NCI-H524 (cell line): ENCODE measurements around the gene MTM1.

ENCODE experiments used
- DNase-seq, 2 experiments: peaks; one replicate each; lab custom pipeline; 2025; lab: John Stamatoyannopoulos, UW

The MTM1 gene

DNA sequence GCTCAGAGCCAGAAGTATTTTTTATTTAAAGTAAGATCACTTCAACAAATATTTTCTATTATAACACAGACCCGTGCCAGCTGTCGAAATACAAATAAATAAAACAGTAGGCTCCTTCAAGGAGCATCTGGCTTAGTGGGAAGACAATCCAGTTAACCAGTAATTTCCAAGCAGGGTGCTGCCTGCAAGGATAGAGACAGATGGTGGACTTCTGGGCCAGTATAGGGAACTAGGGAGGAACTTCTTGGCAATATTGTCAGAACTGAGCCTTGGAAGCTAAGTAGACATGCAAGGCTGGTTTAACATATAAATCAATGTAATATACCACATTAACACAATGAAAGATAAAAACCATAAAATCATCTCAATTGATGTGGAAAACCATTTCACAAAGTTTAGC lies 107.8 kb downstream of the MTM1 start:
- DNase-seq: peak; percentile 72 to 89

DNA sequence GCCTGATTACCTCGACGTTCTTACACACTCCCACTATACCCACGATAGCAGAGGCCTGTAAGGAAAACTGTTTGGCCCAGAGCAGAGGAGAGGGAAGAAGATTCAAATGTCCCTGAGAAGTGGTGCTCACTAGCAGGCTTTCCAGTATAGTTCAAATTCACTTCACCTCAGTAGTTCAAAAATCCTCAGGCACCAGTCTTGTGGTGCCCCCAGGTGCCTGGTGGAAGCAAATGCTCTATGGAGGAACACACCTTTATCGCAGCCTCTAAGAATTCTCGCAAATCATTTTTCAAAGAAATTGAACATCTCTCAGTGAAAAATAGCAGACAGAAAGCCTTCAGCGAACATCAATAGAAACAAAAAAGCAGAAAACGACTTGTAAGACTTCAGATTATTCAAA lies 112.6 kb downstream of the MTM1 start:
- DNase-seq: peak in 1 of 2 experiments; percentile 68

DNA sequence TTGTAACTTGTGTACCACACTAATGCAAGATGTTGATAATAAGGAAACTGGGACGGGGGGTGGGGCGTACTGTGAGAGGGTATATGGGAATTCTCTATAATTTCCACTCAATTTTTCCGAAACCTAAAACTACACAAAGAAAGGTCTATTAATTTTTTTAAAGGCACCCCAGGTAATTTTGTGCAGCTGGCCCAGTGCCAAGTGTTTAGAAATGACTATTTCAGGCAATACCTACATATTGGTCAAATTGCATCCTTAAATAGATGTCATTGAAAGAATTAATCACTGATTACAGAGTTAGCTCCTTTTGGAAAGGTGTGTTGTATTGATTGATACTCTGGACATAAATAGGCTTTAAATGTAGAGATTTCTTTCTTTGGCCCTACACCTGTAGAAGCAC lies 114.7 kb downstream of the MTM1 start:
- DNase-seq: no peak

DNA sequence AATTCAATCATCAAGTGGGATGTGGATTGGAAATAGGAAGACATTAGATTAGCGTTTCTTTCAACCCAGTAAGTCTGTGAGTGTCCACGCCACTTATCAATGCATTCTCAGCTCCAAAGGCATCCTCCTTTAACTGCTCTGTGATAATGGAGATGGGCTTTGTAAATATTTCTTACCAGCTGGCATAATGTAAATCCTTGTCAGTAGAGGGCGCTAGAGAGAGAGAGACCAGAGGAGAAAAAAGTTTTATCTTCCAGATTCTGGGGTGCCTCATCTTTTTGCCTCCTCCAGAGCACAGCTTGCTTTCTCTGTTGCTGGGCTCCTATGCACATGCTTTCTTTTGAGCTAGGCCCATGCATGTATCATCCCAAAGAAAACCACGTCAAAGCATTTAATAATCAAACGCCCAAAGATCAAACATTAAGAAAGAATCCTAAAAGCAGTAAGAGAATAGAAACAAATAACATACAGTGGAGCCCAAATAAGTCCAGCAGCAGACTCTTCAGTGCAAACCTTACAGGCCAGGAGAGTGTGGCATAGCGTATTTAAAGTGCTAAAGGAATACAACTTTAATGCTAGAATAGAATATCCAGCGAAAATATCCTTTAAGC lies 115.2 kb downstream of the MTM1 start:
- DNase-seq: peak; percentile 17 to 52

DNA sequence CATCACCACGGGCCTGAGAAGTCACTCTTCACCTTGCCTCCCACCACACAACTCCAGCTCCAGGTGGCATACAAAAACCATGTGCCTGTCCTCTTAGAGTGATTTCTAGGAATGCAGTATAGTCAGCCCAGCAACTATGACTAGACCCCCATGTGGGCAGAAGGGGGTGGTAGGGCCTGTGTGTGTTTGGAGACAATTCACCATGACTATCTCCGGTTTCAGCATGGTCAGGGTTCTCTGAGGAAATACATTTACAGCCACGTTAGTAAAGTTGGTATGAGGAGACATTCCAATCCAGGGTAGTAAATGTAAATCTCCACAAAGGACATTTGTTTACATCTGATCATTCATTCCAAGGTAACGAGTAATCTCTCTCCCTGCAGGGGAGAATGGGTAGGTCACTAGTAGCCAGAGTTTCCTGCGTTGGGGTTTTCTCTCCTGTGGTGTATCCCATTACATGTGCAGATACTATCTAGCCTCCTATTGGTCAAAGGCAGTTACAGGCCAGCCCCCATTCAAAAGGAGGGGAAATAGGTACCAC lies 120.6 kb downstream of the MTM1 start:
- DNase-seq: no peak

GRCh38 chrX:150690126-150690525 lies 121.7 kb downstream of the MTM1 start:
- DNase-seq: no peak

DNA sequence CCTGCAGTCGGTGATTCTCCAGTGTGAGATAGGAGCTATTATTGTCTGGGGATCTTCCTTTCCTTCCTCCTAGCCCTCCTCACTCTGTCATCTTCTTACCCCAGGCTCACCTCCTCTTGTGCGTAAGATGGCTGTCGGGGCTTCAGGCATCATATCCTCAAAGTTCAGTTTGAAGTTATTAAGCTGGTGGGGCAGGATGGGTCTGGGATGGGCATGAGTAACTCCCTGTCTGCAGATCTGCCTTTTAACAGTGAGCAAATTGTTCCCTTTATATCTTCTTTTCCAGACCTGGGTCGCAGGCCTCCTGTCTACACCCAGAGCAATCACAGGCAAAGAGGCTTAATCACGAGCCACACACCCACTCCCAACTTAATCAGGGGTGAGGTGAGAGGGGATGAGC lies 123.9 kb downstream of the MTM1 start:
- peak in 1 of 2 experiments; percentile 50 for DNase-seq

DNA sequence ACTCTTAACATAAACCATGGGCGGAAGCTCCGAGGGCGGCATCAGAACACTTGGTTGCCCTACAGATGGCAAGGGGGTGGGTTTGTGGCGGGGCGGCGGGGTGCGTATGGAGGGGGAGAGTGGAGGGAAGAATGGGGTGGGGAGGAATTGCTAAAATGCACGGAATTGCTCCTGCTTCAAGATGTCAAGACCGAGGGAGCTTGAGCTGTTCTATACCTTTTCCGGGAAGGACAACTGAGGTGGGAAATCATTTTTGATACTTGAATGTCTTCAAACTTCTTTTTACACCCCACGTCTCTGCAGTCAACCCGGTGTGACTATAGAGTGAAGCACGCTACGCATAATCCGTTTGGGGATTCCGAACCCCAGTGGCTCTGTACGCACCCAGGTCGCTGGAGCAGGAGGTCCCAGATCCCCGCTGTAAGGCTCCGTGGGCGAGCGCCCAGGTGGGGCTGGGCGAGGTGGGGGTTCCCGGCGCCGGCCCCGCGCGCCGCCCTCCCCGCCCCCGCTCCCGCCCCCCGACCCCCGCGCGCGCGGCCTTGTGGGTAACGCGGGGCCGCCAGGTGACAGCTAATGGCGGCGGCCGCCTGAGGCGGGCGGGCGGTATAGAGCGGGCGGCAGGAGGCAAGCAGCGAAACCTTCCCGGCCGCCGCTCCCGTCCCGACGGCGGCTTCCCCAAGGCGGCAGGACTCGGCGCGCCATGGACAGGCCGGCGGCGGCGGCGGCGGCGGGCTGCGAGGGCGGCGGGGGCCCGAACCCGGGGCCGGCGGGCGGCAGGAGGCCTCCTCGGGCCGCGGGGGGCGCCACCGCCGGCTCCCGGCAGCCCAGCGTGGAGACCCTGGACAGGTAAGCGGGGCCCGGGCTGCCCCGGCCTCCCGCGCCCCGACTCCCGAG lies 124.7 kb downstream of the MTM1 start, which contains the start of gene MTMR1:
Gene MTMR1, plus strand, starts transcription at position 566 of the 894 bp plus-strand sequence. Its CDS starts 135 bp downstream, at position 701.
- DNase-seq: peak; percentile 34 to 52

DNA sequence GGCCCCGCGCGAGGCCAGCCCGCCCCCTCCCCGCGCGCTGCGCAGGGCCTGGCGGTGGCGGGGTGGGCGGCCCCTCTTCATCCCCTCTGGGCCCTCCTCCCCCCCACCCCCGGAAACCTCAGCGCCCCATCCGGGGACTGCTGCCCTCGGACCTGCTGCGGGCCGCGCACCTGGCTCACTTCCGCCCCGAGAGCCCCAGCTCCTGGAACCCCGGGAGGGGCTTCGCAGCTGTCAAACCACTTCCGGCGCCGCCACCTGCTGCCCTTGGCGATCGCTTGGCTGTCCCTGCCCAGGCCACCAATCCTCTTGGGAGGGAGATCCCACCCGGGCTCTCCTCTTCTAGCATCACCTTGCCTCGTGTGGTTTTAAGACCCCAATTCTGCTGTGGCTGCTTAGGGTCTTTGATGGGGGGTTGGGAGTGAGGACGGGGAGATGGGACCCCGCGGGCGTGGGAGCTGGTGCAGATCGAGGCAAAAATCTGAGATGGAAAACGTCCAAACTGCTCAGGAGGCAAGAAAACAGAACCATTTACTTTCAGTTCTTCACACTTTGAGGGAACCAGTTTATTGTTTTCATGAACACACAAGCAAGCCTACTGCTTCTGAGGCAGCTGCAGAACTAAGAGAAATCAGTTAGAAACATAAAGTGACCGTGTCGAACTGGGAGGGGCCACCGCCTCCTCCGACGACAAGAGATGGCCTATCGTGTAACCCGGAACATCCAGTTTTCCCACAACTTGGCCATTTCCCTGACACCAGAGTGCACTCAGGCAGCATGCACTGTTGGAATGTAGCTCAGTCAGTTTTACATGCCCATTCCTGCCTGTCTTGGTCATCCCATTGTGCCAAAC lies 125.5 kb downstream of the MTM1 start:
- peak; percentile 53 to 86 for DNase-seq

GRCh38 chrX:150694738-150695410 lies 126.5 kb downstream of the MTM1 start:
- DNase-seq: peak in 1 of 2 experiments; percentile 21

DNA sequence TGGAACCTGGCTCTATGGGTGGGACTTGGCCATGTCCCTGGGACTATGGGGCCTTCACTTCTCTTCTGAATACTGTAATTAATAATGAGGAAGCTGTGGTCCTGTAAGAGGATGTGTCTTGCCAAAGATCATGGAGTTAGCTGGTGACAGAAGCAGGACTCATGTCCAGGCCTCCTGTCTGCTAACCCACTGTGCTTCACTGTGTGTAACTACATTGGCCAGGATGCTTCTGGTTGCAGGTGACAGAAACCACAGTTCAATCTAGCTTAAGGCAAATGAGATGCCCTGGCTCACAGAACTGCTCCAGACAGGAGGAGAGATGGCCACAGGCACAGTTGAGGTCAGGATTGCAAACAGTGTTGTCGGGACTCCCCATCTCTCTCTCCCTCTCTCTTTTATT lies 127.9 kb downstream of the MTM1 start:
- DNase-seq: no peak

DNA sequence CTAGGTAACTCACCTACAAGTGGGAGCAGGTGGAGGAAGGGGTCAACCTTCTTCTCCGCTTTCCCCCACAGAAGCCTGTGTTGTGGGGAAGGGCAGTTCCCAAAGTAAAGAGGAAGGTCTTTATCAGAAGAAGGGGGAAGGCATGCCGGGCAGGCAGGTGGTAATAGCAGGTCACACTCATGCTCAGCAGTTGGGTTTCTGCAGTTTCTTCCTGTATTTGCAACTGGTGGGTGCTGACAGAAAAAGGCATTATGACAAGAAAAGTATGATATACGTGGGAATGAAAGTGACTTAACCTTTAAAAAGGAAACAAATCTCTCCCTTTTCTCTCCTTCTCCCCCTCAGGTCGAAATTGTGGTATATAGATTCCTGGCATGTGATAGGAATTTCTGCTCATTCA lies 128.4 kb downstream of the MTM1 start:
- DNase-seq: no peak

- no peak for DNase-seq
Measured at GRCh38 chrX:150697641-150698040, 129.2 kb downstream of the MTM1 start.

DNA sequence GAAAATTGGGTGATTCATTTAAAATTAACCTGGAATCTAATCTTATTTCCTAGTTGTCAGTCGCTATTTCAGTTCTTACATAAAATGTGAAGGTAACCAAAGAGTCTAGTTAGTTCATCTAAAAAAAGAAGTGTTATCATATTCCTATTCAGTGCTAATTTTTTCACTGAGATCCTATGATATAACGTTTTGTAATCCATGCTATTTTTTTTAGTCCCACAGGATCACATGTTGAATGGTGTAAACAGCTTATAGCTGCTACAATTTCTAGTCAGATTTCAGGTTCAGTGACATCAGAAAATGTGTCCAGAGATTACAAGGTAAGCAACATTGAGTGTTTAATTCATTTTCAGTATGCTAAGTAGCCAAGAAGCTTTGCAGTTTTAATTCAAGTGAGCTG lies 130.6 kb downstream of the MTM1 start:
- no peak for DNase-seq

GRCh38 chrX:150700107-150700506 lies 131.7 kb downstream of the MTM1 start:
- DNase-seq: peak; percentile 77 to 88

DNA sequence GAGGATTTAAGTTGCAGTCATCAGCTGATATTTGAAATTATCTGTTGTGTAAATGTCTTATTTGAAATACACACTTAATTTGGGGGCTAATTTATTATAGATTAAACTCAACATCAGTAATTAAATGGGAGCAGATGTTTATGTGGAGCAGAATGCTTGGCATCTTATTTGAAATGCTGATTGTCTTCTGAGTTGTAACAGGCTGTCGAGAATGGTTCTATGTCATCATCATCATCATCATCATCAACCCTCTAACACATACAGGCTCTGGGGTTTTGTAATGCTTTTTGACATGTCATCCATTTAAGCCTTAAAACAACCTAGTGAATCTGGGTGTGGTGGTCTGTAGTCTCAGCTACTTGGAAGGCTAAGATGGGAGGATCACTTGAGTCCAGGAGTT lies 133.0 kb downstream of the MTM1 start:
- no peak for DNase-seq

GRCh38 chrX:150702966-150703694 lies 134.7 kb downstream of the MTM1 start:
- DNase-seq: no peak

DNA sequence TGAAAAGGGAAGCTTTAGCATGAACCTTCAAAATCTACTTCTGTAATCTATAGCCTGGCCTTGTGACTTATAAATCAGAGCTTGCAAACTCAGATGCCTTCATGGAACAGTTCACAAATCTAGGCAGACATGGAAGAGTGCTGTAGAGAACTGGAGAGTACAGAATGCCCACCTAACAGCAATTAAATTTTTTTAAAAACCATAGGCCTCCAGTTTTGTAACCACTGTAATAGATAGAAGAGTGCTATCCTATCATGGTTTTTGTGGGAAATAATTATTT lies 135.2 kb downstream of the MTM1 start:
- DNase-seq: no peak

DNA sequence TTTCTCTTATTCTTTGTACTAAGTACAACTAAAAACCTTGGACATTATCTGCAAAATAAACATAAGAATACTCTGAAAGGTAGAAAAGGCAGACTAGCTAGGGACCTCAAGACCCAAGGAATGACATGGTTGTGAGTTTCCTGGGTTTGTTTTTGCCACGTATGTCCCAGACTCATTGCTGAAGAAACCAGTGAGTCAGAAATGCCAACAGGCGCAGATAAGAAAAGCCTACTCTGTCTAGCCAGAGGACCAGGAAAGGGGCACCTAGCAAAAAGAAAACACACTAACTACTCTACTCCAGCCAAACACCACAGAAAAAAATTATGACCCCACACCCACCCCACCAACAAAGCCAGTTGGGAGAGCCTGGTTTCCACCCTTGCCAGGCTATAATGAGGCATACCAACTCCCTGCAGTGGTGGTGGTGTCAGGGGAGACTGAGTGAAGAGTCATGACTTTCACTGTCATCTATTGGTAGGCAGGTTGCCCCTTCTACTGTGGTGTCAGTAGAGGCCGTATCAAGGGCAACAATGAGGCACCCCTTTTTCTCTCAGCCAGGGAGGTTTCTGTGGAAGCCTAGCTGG lies 135.7 kb downstream of the MTM1 start:
- no peak for DNase-seq

GRCh38 chrX:150712619-150713018 lies 144.2 kb downstream of the MTM1 start:
- DNase-seq: no peak

- DNase-seq: no peak
Measured at GRCh38 chrX:150715184-150715583, 146.8 kb downstream of the MTM1 start.
